ENCODE results near the gene KTI12. TPM values are rescaled to one million over a fixed set of nuclear protein-coding genes. Genes with fewer than 3 reads are reported as not detected.
"Not testable (repeated sequence)": the region's sequence is repeated elsewhere in the genome, so short reads cannot be mapped to it uniquely, and the experiment has no call there.

Gene KTI12
- total RNA-seq, 2 experiments from 2014 or later, result 13.4 to 14.0 TPM

GRCh38 chr1:52055066-52055865 lies 21.7 kb upstream of the KTI12 start, which contains the start of gene TXNDC12:
Gene TXNDC12, minus strand, starts transcription at chr1:52055191. Its CDS starts 95 bp downstream, at chr1:52055096.
- intact Hi-C loops (cut with micrococcal nuclease), result no loop called here
- TF ChIP-seq CTCF (IDR thresholded peaks at IDR 0.05), result no peak
- POLR2A ChIA-PET, result interaction anchor here (0.6 to 4.0 kb wide), 8 partner anchors 8 to 349 kb away, joined by 3 to 24 read pairs (median 3); partner anchors contain the start of gene KTI12
- CTCF ChIA-PET, result interaction anchor here (0.6 kb wide), 1 partner anchor 313 kb away, joined by 3 read pairs; no protein-coding TSS in a partner anchor
- Mint-ChIP-seq H3K9me3 (no peaks in the 10 kb centered on the region), H3K27ac (peak within 1 kb of the TSS; percentile 98), H3K36me3 (ENCODE audit: low read depth) (peaks cover 25% of the 10 kb centered on the region), H3K4me1 (ENCODE audit: low read depth) (peaks cover 43% of the 10 kb centered on the region), H3K4me3 (peak within 1 kb of the TSS; percentile 86), H3K27me3 (no peaks in the 10 kb centered on the region)
- ATAC-seq, result peak; percentile 52
- DNase-seq, result peak; percentile 80

- H3K9me3 Mint-ChIP-seq, result no peaks in the 10 kb centered on the region
- TF ChIP-seq CTCF (IDR thresholded peaks at IDR 0.05), result no peak
- peak overlapping the region; percentile 86 for H3K4me3 Mint-ChIP-seq
- no peak for DNase-seq
- peaks cover 44% of the 10 kb centered on the region for H3K4me1 Mint-ChIP-seq (ENCODE audit: low read depth)
- ChIA-PET POLR2A (interaction anchor here (0.6 to 4.0 kb wide), 7 partner anchors 8 to 349 kb away, joined by 3 to 24 read pairs (median 3); partner anchors contain the start of gene KTI12), CTCF (no interaction called here)
- no peaks in the 10 kb centered on the region for H3K27me3 Mint-ChIP-seq
- H3K36me3 Mint-ChIP-seq (ENCODE audit: low read depth), result peaks cover 23% of the 10 kb centered on the region
- intact Hi-C loops (cut with micrococcal nuclease), result no loop called here
- ATAC-seq, result no peak
- peak overlapping the region; percentile 98 for H3K27ac Mint-ChIP-seq
Measured at GRCh38 chr1:52054496-52055065, 21.0 kb upstream of the KTI12 start.

- Mint-ChIP-seq H3K4me3 (peak overlapping the region; percentile 86), H3K9me3 (no peaks in the 10 kb centered on the region), H3K27ac (peak overlapping the region; percentile 3), H3K36me3 (ENCODE audit: low read depth) (peaks cover 23% of the 10 kb centered on the region), H3K4me1 (ENCODE audit: low read depth) (peaks cover 39% of the 10 kb centered on the region), H3K27me3 (no peaks in the 10 kb centered on the region)
- DNase-seq (no peak), ATAC-seq (no peak)
- CTCF ChIA-PET, result interaction anchor here (1.0 kb wide), 1 partner anchor 20 kb away, joined by 3 read pairs; the partner anchor contains the start of gene KTI12
- intact Hi-C loops (cut with micrococcal nuclease), result no loop called here
- TF ChIP-seq CTCF (IDR thresholded peaks at IDR 0.05), result no peak
- POLR2A ChIA-PET, result interaction anchor here (0.6 to 1.0 kb wide), 7 partner anchors 7 to 424 kb away, joined by 3 to 4 read pairs (median 3); partner anchors contain the start of gene KTI12
Measured at GRCh38 chr1:52053862-52054261, 20.3 kb upstream of the KTI12 start.

- POLR2A ChIA-PET, result interaction anchor here (1.5 kb wide), 1 partner anchor 16 kb away, joined by 4 read pairs; the partner anchor contains the start of gene KTI12
- H3K4me1 Mint-ChIP-seq (ENCODE audit: low read depth), result peaks cover 35% of the 10 kb centered on the region
- H3K27ac Mint-ChIP-seq; H3K4me3 Mint-ChIP-seq; intact Hi-C loops (cut with micrococcal nuclease); H3K9me3 Mint-ChIP-seq; DNase-seq; ATAC-seq; H3K27me3 Mint-ChIP-seq: not testable (repeated sequence)
- CTCF ChIA-PET, result interaction anchor here (0.8 kb wide), 1 partner anchor 280 kb away, joined by 3 read pairs; no protein-coding TSS in a partner anchor
- H3K36me3 Mint-ChIP-seq (ENCODE audit: low read depth), result peaks cover 32% of the 10 kb centered on the region
Measured at GRCh38 chr1:52049337-52049736, 15.7 kb upstream of the KTI12 start.

GRCh38 chr1:52045666-52046195 lies 12.1 kb upstream of the KTI12 start:
- H3K27ac Mint-ChIP-seq; H3K27me3 Mint-ChIP-seq; H3K4me3 Mint-ChIP-seq; ATAC-seq; CTCF ChIA-PET; H3K9me3 Mint-ChIP-seq; DNase-seq; intact Hi-C loops (cut with micrococcal nuclease); POLR2A ChIA-PET: not testable (repeated sequence)
- Mint-ChIP-seq H3K4me1 (ENCODE audit: low read depth) (peaks cover 27% of the 10 kb centered on the region), H3K36me3 (ENCODE audit: low read depth) (peaks cover 24% of the 10 kb centered on the region)
